Tibial nerve (tissue), 4 donors: ENCODE measurements around the gene CPB1. TPM values are rescaled to one million over a fixed set of nuclear protein-coding genes. Genes with fewer than 3 reads are reported as not detected.

Source experiments
- DNase-seq, 2 donors: peaks; one replicate each; pipeline ENCODE4 v3.0.0-alpha.2; 2019; ENCODE audit warnings: low spot score in 2 of 2
- H3K27ac ChIP-seq, 4 donors: fragments of 200-600 bp; sonication (generic) in 3 of 4; one replicate each; pipeline ENCODE4 v1.5.1; 2017 to 2019; ENCODE audit warnings: mild to moderate bottlenecking in 1 of 4
- H3K27me3 ChIP-seq, 2 donors: fragments of 200-600 bp; sonication (generic) in 1 of 2; one replicate each; pipeline versions ENCODE4 v1.5.1 to v1.6.0; 2017 to 2019
- H3K36me3 ChIP-seq, 3 donors: fragments of 200-600 bp; sonication (generic); one replicate each; pipeline ENCODE4 v1.5.1; 2018 to 2019
- H3K4me1 ChIP-seq, 4 donors: fragments of 200-600 bp; sonication (generic) in 3 of 4; one replicate each; pipeline ENCODE4 v1.5.1; 2017 to 2019
- H3K4me3 ChIP-seq, 4 donors: fragments of 200-600 bp; sonication (generic) in 3 of 4; one replicate each; pipeline ENCODE4 v1.5.1; 2017 to 2019; ENCODE audit warnings: mild to moderate bottlenecking in 1 of 4, moderate library complexity in 1 of 4
- H3K9me3 ChIP-seq, 4 donors: fragments of 200-600 bp; sonication (generic) in 3 of 4; one replicate each; pipeline ENCODE4 v1.5.1; 2017 to 2019
- CTCF ChIP-seq, 5 experiments: fragments of 200-600 bp in 3 of 5; fragments of 450-650 bp in 2 of 5; sonication (generic) in 3 of 5; IDR thresholded peaks; one replicate each; pipeline ENCODE4 v1.5.1; 2016 to 2019; ENCODE audit warnings: antibody characterized with exemption in 5 of 5, mild to moderate bottlenecking in 3 of 5, moderate library complexity in 2 of 5
- EP300 ChIP-seq, 2 donors: sonication (generic); formaldehyde crosslinking; IDR thresholded peaks; one replicate each; pipeline ENCODE4 v1.6.1; 2017; ENCODE audit warnings: antibody characterized with exemption in 2 of 2, mild to moderate bottlenecking in 1 of 2
- POLR2A ChIP-seq, 2 donors: fragments of 450-650 bp; IDR thresholded peaks; one replicate each; pipeline ENCODE4 v1.6.1; 2017; ENCODE audit warnings: antibody characterized with exemption in 2 of 2, mild to moderate bottlenecking in 2 of 2, moderate library complexity in 2 of 2
- WGBS, 2 donors: methylation state at CpG; one replicate each; pipeline ENCODE4 v1.1.5; 2018; 5-methylcytosine and 5-hydroxymethylcytosine counted together
- total RNA-seq, 4 donors: library from RNA; depleted of rRNA; stranded (reverse); fragments of >200 nt; gene quantifications; one replicate each; pipeline ENCODE4 v1.1.0, GENCODE V29; 2016

CPB1 gene
- total RNA-seq, 4 donors from 2014 or later = 1.9 to 15.6 (median 6.0) TPM

DNA sequence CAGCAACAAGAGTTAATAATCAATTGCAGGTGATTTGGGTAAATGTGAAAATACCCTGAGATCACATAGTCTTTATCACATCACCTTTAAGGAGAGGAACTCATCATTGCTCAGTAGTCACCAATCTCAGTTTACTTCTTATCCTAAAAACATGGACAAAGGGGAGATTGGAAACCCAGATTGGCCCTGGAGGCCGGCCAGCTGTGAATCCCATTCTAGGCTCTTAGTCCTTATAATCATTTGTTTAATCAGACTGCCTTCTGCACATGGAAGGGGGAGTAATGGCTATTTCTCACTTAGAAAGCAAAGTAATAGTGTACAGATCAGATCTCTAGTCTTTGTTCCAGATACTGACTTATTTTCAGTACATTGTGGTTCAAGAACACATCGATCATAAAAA lies 37.2 kb upstream of the CPB1 start:
- no peaks in the 10 kb centered on the region for H3K27me3 ChIP-seq
- H3K36me3 ChIP-seq = no peaks in the 10 kb centered on the region
- peaks cover 0 to 5% (median 0%) of the 10 kb centered on the region in 4 donors for H3K9me3 ChIP-seq
- peaks cover 0 to 22% (median 15%) of the 10 kb centered on the region in 4 donors for H3K4me1 ChIP-seq
- DNase-seq = no peak
- 36 to 41% methylated on average over 2 of the region's 2 CpGs for WGBS, 2 donors
- H3K27ac ChIP-seq = peak overlapping the region; percentile 28 to 80 (median 44)
- TF ChIP-seq EP300 (IDR thresholded peaks at IDR 0.05) (no peak), POLR2A (IDR thresholded peaks at IDR 0.05) (no peak), CTCF (IDR thresholded peaks at IDR 0.05) (no peak)
- H3K4me3 ChIP-seq = no peak overlapping the region

DNA sequence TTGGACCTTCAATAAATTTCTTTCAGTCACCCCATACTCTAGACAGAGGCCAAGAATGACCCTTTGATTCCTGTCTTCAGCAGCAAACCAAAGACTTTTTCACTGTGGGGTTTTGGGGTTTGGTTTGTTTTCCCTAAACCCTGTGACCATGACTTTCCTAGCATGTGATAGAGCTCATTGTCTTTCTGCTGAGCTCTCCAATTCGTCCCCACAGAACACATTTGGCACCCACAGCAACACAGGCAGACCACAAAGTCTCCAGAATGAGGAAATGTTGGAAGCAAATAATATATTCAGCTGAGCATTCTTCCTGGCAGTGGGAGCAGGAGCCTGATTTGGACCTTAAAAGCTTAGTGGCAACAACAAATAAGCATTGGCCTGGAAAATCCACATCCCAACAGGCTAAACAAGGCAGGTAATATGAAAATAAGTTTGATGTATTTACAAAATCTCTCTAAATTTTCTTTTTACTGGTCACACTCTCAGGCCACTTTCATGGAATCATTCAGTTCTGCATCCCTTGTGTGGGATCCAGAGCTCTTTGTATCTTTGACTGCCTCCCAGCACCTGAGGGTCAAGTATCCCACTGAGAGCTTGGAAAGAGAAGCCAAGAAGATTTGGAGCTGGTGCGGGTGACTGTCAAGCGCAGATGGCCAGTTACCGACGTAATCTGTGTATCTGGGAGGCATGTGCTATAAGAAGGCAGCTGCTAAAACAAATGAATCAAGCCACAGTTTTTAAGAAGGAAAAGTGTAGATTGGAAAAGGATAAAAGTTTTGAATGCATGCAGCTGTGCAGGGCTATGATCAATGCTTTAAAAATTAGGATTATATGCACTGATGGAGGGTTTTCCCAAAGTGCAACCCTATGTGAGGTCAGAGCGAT lies 36.5 kb upstream of the CPB1 start:
- 32 to 42% methylated on average over 6 of the region's 6 CpGs for WGBS, 2 donors
- Histone ChIP-seq H3K4me3 (no peak overlapping the region), H3K27ac (peak overlapping the region; percentile 28 to 80 (median 44)), H3K4me1 (peaks cover 0 to 22% (median 15%) of the 10 kb centered on the region in 4 donors), H3K9me3 (peaks cover 0 to 3% (median 0%) of the 10 kb centered on the region in 4 donors), H3K27me3 (no peaks in the 10 kb centered on the region), H3K36me3 (no peaks in the 10 kb centered on the region)
- TF ChIP-seq EP300 (IDR thresholded peaks at IDR 0.05) = peak in 1 of 2 donors; percentile 82
- no peak for TF ChIP-seq CTCF (IDR thresholded peaks at IDR 0.05)
- DNase-seq = peak; percentile 28 to 73

GRCh38 chr3:148791920-148792319 lies 35.7 kb upstream of the CPB1 start:
- H3K36me3 ChIP-seq = no peaks in the 10 kb centered on the region
- TF ChIP-seq POLR2A (IDR thresholded peaks at IDR 0.05) (no peak), CTCF (IDR thresholded peaks at IDR 0.05) (no peak), EP300 (IDR thresholded peaks at IDR 0.05) (no peak)
- H3K9me3 ChIP-seq = no peaks in the 10 kb centered on the region
- 98 to 100% methylated on average over 1 of the region's 1 CpG for WGBS, 2 donors
- no peaks in the 10 kb centered on the region for H3K27me3 ChIP-seq
- peaks cover 0 to 22% (median 15%) of the 10 kb centered on the region in 4 donors for H3K4me1 ChIP-seq
- H3K4me3 ChIP-seq = no peak overlapping the region
- H3K27ac ChIP-seq = peak overlapping the region in 2 of 4 donors; percentile 34 to 80
- DNase-seq = no peak

GRCh38 chr3:148792516-148792915 lies 35.1 kb upstream of the CPB1 start:
- Histone ChIP-seq H3K9me3 (no peaks in the 10 kb centered on the region), H3K27me3 (no peaks in the 10 kb centered on the region), H3K36me3 (no peaks in the 10 kb centered on the region), H3K27ac (no peak overlapping the region), H3K4me1 (peaks cover 0 to 22% (median 15%) of the 10 kb centered on the region in 4 donors), H3K4me3 (no peak overlapping the region)
- 85 to 90% methylated on average over 1 of the region's 1 CpG for WGBS, 2 donors
- no peak for DNase-seq
- TF ChIP-seq POLR2A (IDR thresholded peaks at IDR 0.05) (no peak), EP300 (IDR thresholded peaks at IDR 0.05) (no peak), CTCF (IDR thresholded peaks at IDR 0.05) (no peak)

- 75 to 77% methylated on average over 1 of the region's 1 CpG for WGBS, 2 donors
- Histone ChIP-seq H3K4me3 (no peak overlapping the region), H3K27me3 (no peaks in the 10 kb centered on the region), H3K27ac (no peak overlapping the region), H3K4me1 (peaks cover 0 to under 1% (median 0%) of the 10 kb centered on the region in 4 donors), H3K36me3 (no peaks in the 10 kb centered on the region), H3K9me3 (no peaks in the 10 kb centered on the region)
- no peak for DNase-seq
- TF ChIP-seq CTCF (IDR thresholded peaks at IDR 0.05) = no peak
- TF ChIP-seq EP300 (IDR thresholded peaks at IDR 0.05) = no peak
- TF ChIP-seq POLR2A (IDR thresholded peaks at IDR 0.05) = no peak
These were observed 30.8 kb upstream of the CPB1 start for GRCh38 chr3:148796799-148797198.
